NCI-H524 treated with DMSO at 0.1 percent for 48 hours (cell line): ENCODE data around the gene AARSD1.
"Not testable (repeated sequence)": the region's sequence is repeated elsewhere in the genome, so short reads cannot be mapped to it uniquely, and the experiment has no call there.

Experiments used
- DNase-seq: peaks from one replicate; lab custom pipeline; 2025; lab: John Stamatoyannopoulos, UW

Gene AARSD1

DNA sequence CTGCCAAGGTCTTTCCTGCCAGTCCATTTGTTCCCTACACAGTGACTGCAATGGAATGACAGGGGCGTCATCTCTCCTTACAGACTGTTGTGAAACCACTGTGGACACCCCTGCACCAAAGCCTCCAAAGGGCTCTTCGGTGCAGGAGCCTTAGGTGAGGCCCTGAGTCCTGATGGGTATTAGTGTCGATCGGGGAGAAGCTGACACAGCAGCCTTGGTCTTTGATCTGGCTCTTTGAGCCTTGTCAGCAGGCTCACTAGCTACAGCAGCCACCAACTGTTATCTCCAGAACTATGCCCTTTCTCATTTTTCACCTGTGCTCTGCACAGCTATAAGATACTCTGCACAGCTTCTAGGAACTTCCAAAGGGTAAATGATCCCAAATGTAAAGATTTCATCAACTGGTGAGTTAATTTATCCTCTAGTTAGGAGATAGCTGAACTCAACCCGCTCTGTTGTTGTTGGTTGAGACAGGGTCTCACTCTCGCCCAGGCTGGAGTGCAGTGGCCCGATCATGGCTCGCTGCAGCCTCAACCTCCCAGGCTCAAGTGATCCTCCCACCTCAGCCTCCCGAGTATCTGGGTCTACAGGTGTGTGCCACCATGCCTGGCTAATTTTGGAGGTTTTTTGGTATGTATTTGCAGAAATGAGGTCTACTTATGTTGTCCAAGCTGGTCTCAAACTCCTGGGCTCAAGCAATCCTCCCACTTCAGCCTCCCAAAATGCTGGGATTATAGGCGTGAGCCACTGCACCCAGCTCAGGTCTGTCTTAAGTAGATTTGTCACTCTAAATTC, 44.0 kb downstream of the AARSD1 start:
- no peak for DNase-seq

DNA sequence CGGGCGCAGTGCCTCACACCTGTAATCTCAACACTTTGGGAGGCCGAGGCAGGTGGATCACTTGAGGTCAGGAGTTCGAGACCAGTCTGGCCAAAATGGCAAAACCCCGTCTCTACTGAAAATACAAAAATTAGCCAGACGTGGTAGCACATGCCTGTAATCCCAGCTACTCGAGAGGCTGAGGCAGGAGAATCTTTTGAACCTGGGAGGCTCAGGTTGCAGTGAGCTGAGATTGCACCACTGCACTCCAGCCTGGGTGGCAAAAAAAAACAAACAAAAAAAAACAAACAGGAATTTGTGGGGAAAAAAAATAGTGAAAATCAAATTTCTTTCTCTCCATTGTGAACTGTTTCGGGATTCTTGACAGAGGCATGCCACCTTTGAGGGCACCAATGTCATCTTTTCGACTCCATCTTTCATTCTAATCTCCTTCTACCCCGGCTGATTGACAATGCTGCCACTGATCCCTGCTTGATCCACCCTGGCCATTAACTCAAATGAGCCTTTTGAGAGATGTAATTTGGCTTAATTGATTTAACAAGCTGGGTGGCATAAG, 44.7 kb downstream of the AARSD1 start:
- not testable (repeated sequence) for DNase-seq

DNA sequence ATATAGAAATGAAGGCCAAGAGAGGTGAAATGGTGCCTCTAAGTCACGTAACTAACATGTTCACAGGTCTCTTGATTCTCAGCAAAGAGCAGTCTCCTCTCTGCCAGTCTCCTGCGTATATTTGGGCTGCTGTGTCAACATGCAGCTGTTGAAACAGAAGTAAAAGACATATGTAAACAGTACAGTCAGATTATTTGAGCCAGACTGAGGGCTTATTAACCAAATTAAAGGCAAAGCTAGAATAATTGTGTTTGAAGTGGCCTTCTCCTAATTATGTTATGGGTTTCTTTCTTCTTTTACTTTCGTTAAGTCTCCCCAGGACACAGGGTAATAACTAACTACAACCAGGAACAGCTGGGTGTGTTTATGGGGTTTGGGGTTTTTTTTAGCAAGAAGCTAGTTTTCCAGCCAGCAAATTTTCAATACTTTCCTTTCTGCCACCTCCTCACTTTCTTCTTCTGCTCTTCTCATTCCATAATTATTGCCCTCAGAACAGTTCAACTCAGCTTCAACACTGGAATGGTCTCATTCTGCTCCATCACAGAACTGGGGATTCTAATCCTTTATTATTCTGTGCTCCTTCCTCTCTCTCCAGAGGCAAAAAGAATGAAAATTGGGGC, 45.2 kb downstream of the AARSD1 start:
- DNase-seq: no peak

DNA sequence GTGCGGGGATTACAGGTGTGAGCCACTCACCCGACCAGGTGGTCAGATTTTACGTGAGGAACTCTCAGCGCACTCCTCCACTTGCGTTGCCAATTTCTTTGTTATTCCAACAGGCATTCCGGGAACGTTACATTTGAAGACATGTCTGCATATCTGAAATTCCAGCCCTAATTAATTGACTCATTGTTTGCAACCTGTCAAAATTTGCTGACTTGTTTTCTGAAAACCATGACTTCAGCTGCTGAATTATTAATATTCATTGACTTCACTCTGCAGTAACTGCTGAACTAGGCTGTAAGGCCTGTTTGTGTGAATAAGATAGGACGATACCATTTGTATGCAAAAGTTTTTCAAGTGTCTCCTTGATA, 47.0 kb downstream of the AARSD1 start:
- no peak for DNase-seq

DNA sequence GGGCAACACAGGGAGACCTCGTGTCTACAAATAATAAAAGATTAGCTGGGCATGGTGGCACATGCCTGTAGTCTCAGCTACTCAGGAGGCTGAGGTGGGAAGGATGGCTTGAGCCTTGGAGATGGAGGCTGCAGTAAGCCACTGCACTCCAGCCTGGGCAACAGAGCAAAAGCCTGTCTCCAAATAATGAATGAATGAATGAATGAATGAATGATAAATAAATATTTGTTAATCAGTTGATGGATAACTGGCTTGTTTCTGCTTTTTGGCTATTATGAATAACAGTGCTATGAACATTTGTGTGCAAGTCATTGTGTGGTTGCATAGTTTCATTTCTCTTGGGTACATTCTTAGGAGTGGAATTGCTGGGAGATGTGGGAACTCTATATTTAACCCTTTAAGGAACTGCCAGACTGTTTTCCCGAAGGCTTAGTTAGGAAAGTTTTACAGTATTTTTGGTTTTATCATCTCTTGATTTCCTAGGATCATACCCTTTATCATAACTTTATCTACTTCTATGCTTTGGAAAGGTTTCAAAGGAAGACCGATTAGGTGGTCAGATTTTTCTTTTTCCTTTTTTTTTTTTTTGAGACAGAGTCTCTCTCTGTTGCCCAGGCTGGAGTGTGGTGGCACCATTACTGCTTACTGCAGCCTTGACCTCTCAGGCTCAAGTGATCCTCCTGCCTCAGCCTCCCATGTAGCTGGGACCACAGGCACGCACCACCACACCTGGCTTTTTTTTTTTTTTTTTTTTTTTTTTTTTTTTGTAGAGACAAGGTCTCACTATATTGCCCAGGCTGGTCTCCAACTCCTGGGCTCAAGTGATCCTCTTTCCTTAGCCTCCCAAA, 47.6 kb downstream of the AARSD1 start:
- not testable (repeated sequence) for DNase-seq

DNA sequence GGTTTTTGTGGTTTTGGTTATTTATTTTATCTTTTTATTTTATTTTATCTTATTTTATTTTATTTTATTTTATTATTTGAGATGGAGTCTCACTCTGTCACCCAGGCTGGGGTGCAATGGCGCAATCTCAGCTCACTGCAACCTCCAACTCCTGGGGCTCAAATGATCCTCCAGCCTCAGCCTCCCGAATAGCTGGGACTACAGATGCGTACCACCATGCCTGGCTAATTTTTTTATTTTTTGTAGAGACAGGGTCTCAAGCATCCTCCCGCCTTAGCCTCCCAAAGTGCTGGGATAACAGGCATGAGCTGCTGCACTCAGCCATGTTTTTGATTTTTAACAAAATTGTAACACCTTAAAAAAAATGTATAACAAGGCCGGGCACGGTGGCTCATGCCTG, 49.0 kb downstream of the AARSD1 start:
- not testable (repeated sequence) for DNase-seq

DNA sequence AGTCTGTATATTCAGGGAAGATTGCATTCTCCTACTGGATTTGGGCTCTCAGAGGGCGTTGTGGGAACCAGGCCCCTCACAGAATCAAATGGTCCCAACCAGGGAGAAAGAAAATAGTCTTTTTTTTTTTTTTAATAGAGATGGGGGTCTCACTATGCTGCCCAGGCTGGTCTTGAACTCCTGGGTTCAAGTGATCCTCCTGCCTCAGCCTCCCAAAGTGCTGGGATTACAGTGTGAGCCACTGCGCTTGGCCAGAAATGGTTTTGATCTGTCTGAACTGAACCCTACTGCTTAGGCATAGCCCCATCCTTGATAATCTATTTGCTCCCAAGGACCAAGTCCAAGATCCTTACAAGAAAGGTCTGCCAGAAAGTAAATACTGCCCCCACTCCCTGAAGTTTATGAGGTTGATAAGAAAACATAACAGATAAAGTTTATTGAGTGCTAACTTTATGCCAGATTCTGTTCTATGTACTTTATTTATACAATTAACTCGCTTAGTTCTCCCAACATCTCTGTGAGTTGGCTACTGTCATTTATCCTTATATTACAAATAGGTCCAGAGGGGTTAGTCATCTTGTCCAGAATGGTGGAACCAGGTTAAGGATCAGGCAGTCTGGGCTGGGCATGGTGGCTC, 50.2 kb downstream of the AARSD1 start:
- DNase-seq: no peak

DNA sequence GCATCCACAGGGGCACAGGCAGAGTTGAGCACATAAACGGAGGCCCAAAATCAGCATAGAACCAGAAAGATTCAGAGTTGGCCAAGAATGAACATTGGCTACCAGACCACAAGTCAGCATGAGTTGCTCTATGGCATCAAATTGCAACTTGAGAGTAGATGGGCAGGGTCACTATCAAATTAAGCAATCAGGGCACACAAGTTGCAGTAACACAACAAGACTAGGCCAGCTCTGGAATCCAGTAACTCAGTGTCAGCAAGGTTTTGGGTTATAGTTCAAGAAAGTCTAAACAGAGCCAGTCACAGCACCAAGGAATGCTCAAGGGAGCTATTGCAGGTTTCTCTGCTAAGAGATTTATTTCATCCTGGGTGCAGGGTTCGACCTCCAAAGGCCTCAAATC, 50.7 kb downstream of the AARSD1 start:
- no peak for DNase-seq

DNA sequence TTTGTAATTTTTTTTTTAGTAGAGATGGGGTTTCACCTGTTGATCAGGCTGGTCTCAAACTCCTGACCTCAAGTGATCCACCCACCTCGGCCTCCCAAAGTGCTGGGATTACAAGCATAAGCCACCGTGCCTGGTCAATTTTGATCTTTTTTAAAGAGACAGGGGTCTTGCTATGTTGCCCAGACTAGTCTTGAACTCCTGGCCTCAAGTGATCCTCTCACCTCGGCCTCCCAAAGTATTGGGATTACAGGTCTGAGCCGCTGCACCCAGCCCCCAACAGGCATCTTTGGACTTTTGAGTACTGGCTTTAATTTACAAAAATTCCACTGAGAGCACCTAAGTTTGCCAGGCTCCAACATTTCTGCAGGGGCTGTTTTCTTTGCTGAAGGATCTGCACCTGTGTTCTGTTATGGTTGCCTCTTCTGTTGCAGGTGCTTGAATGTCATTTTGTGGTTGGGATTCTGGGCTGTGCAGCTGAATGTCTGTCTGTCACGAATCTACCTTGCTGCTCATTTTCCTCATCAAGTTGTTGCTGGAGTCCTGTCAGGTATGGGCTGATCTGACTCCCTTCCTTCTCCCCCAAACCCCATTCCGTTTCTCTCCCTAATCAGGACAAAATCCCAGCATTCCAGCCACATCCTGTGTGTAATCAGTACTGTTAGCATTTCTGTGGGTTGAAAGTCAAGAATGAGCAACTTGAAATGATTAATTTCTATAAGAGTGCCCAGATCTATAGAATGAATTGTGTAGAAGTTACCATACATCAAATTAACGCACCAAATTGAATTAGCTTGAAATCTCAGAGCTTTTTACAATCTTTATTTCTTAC, 55.2 kb downstream of the AARSD1 start:
- DNase-seq: no peak

DNA sequence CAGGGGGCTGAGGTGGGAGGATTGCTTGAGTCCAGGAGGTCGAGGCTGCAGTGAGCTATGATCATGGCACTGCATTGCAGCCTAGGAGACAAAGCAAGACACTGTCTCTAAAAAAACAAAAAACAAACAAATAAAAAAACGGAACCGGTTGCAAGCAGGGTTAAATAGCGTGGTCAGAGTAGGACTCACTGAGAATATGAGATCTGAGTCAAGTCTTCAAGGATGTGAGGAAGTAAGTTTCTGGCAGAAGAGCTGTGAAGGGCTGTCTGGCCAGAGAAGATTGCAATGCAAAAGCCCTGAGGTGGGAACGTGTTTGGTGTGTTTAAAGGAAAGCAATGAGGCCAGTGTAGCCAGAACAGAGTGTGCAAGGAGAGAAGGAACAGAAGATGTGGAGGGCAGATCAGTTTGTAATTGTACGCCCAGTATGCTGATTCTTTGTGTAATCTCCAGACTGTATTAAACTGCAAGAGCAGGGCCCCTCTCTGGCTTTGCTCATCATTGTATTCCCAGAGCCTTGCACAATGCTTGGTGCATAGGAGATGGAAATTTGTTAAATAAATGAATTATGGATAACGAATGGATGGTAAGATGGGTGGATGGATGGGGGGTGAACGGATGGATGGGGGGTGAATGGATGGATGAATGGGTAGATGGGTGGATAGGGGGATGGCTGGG, 57.3 kb downstream of the AARSD1 start:
- DNase-seq: no peak

DNA sequence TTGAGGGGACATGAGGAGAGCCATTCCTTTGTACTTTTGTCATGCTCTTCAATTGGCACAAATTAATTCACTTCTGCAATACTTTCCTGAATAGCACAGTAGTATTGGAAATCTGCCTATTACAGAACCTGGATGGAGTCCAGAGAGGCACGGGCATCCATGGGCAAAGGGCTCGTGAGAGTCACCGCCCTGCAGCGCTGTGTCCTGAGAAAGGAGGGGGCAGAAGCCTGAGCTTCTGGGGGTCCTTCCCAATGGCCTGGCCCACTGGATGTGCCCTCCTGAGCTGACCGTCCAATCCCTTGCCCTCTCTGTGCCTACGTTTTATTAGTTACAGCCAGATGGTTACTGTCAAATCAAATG, 60.2 kb downstream of the AARSD1 start:
- no peak for DNase-seq

DNA sequence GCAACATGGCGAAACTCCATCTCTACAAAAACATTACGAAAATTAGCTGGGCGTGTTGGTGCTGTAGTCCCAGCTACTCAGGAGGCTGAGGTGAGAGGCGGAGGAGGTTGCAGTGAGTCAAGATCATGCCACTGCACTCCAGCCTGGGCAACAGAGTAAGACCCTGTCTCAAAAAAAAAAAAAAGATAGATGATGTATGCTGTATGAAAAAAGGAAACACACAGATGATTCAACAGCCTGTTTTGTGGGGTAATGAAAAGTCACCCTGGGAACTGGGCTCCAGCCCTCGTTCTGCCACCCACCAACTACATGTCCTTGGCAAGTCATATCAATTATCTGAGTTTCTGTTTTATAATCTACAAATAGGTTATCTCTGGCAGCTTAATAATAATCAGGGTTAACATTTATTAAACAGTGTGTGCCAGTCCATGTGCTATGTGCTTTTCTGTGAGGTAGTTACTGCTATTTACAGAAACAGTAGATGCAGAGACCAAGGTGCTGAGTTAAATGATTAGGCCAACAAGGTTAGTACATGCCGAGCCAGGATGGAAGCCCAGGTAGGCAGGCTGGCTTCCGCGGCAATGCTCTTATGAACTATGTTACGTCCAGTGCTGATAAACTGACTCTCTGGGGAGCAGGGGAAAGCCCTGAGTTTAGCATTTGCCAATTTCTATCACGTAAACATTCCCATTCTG, 62.6 kb downstream of the AARSD1 start:
- DNase-seq: no peak
